NCI-H1436 treated with DMSO at 0.1 percent for 48 hours (cell line): ENCODE results near the gene CDK4.

ENCODE experiments used
- DNase-seq: peaks from one replicate; lab custom pipeline; 2025; lab: John Stamatoyannopoulos, UW

The CDK4 gene

GRCh38 chr12:57771873-57772428 is 19.8 kb upstream of the CDK4 start, which contains the start of gene METTL1:
METTL1 (minus strand) TSS chr12:57772105; CDS start chr12:57772083, 22 bp downstream.
- peak; percentile 58 for DNase-seq

- DNase-seq, result peak; percentile 9
Observed at GRCh38 chr12:57771236-57771872, 19.2 kb upstream of the CDK4 start.

GRCh38 chr12:57770734-57771133 is 18.6 kb upstream of the CDK4 start:
- DNase-seq, result no peak

- no peak for DNase-seq
Observed at GRCh38 chr12:57769594-57769993, 17.5 kb upstream of the CDK4 start.

GRCh38 chr12:57767876-57768275 is 15.8 kb upstream of the CDK4 start:
- no peak for DNase-seq

- no peak for DNase-seq
Observed at GRCh38 chr12:57767305-57767698, 15.2 kb upstream of the CDK4 start.

- no peak for DNase-seq
Observed at GRCh38 chr12:57766464-57767304, 14.6 kb upstream of the CDK4 start, which contains the start of gene CYP27B1. CYP27B1 (minus strand) TSS chr12:57767078; CDS start chr12:57767041, 37 bp downstream.

- DNase-seq, result no peak
Observed at GRCh38 chr12:57765698-57766463, 13.8 kb upstream of the CDK4 start.

- no peak for DNase-seq
Observed at GRCh38 chr12:57765003-57765697, 13.0 kb upstream of the CDK4 start.

GRCh38 chr12:57764662-57765002 is 12.5 kb upstream of the CDK4 start:
- DNase-seq, result no peak

GRCh38 chr12:57763881-57764661 is 12.0 kb upstream of the CDK4 start:
- no peak for DNase-seq

GRCh38 chr12:57762463-57762862 is 10.4 kb upstream of the CDK4 start:
- no peak for DNase-seq

- no peak for DNase-seq
Observed at GRCh38 chr12:57761391-57761998, 9.4 kb upstream of the CDK4 start.

GRCh38 chr12:57760347-57760982 is 8.4 kb upstream of the CDK4 start:
- DNase-seq, result no peak

- DNase-seq, result no peak
Observed at GRCh38 chr12:57759360-57759980, 7.4 kb upstream of the CDK4 start.

- DNase-seq, result no peak
Observed at GRCh38 chr12:57758552-57759359, 6.6 kb upstream of the CDK4 start.

GRCh38 chr12:57757771-57758170 is 5.7 kb upstream of the CDK4 start:
- no peak for DNase-seq
